Stimulated activated naive CD4-positive, alpha-beta T cell treated with Interleukin-2 at 50 U/mL for 16 hours (primary cell): ENCODE results near the gene NECTIN4.
"Not testable (repeated sequence)": the region's sequence is repeated elsewhere in the genome, so short reads cannot be mapped to it uniquely, and the experiment has no call there.

ENCODE experiments used
- DNase-seq: peaks from one replicate; lab custom pipeline; 2025; lab: John Stamatoyannopoulos, UW

The NECTIN4 gene

GRCh38 chr1:161089251-161089924 lies at the start of gene NECTIN4:
NECTIN4 (minus strand) TSS chr1:161089558; CDS start chr1:161089296, 262 bp downstream.
- no peak for DNase-seq

- DNase-seq, result no peak
Measured at GRCh38 chr1:161138431-161138830, 49.1 kb upstream of the NECTIN4 start.

- DNase-seq, result no peak
Measured at GRCh38 chr1:161137881-161138280, 48.5 kb upstream of the NECTIN4 start.

- no peak for DNase-seq
Measured at GRCh38 chr1:161133220-161133740, 43.9 kb upstream of the NECTIN4 start.

GRCh38 chr1:161132410-161133219 lies 43.3 kb upstream of the NECTIN4 start, which contains the start of gene DEDD:
DEDD (minus strand) TSS chr1:161132667; CDS start chr1:161124462, 8,205 bp downstream.
- peak; percentile 92 for DNase-seq

DNA sequence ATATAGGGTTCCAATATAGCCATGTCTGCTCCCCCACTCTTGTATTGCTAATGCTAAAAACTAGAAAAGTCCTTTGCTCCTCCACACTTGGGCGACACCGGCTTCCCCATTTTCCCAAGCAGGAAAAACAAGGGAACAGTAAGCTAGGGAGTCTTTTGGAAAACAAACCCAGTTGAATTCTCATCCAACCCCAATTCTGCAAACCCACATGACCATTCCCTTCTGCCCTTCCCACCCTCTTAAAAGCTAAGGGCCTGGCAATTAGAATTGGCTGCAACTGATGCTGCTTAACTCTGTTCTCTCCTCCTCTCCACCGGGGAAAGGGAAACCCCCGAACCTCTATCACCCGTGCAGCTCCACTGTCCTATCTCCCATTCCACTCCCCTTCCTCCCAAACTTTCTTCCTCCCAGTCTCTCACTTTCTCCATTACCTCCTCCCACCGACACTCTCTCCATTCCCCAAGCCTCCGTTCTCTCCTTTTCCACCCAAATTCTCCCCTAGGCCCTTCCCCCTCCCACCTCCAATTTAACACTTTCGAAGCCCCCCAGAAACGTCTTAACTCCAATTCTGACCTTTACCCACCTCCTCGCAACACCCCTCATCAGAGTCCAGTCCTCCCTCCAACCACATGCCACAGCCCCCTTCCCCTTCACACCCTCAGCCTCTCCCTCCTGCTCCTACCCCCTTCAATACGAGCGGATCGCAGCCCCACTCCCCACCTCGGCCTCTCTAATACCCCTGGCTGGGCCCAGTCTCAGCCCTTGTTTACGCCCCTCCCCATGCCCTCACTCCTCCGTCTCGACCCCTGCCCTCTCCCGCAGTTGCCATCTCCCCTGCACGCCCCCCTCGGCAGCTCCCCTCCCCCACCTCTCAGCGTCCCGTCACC lies 42.4 kb upstream of the NECTIN4 start:
- DNase-seq, result no peak

GRCh38 chr1:161130266-161130665 lies 40.9 kb upstream of the NECTIN4 start:
- DNase-seq, result no peak

GRCh38 chr1:161128591-161129420 lies 39.4 kb upstream of the NECTIN4 start:
- DNase-seq, result no peak

- DNase-seq, result no peak
Measured at GRCh38 chr1:161127649-161128048, 38.3 kb upstream of the NECTIN4 start.

DNA sequence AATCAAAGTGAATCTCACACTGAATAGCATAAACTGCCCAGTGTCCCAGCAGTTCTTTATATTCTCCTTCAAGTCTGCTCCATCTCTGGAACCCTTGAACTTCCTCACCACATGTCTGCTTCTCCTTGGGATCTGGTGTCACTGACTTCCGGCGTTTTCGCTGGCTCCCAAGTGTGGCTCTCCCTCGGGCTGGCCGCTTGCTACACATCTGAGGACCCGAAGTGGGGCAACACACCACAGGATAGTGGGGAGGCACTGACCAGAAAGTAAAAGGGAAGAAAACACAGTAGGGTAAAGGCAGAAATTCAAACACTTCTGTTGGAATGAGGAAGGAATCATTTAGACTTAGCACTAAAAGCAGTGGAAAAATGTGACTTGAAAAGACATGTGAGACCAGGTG lies 33.6 kb upstream of the NECTIN4 start:
- DNase-seq, result no peak

- no peak for DNase-seq
Measured at GRCh38 chr1:161121834-161122233, 32.5 kb upstream of the NECTIN4 start.

DNA sequence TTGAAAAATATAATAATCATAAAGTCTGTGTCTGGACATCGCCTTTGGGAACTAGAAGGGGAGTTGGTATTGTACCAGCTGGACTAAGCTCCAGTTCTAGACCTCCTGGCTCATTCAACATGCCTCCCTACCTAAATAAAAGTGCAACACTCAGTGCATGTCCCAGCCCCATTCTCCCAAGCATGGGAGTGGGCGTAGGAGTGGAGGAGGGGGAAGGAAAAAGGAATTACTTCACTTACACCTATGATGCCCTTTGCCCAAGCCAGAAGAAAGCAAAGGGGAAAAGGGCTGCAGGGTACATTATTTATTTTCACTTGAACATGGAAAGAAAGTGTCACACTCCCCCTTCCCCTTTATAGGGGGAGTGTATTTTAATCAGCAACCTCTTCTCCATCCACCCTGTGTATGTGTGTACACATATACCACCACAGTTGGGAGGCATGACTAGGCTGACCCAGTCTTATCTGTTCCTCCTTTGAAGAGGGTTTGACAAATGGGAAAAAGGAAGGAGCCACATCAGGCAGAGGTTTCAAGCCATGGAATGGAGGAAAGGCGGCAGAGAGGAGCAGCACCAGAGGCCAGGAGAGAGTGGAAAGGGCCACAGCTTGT lies 31.8 kb upstream of the NECTIN4 start:
- no peak for DNase-seq

DNA sequence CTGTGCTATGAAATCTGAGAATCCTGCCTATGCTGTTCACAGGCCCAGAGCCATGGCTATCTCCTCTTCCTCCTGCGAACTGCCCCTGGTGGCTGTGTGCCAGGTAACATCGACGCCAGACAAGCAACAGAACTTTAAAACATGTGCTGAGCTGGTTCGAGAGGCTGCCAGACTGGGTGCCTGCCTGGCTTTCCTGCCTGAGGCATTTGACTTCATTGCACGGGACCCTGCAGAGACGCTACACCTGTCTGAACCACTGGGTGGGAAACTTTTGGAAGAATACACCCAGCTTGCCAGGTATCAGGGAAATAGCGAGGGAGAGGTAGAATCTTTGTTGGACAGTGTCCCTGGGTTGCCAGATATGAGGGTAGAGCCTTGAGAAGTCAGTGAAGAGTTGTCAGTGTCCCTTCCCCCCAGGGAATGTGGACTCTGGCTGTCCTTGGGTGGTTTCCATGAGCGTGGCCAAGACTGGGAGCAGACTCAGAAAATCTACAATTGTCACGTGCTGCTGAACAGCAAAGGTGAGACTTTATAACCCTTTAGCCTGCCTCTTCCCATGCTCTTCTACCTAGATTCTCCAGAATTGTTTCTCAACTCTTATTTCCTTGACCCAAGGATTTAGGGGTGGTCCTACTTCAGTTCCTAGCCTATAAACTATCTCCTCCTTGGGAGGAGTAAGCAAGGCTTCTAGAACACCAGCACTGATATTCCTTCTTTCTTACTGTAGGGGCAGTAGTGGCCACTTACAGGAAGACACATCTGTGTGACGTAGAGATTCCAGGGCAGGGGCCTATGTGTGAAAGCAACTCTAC lies 29.9 kb upstream of the NECTIN4 start:
- peak; percentile 76 for DNase-seq

DNA sequence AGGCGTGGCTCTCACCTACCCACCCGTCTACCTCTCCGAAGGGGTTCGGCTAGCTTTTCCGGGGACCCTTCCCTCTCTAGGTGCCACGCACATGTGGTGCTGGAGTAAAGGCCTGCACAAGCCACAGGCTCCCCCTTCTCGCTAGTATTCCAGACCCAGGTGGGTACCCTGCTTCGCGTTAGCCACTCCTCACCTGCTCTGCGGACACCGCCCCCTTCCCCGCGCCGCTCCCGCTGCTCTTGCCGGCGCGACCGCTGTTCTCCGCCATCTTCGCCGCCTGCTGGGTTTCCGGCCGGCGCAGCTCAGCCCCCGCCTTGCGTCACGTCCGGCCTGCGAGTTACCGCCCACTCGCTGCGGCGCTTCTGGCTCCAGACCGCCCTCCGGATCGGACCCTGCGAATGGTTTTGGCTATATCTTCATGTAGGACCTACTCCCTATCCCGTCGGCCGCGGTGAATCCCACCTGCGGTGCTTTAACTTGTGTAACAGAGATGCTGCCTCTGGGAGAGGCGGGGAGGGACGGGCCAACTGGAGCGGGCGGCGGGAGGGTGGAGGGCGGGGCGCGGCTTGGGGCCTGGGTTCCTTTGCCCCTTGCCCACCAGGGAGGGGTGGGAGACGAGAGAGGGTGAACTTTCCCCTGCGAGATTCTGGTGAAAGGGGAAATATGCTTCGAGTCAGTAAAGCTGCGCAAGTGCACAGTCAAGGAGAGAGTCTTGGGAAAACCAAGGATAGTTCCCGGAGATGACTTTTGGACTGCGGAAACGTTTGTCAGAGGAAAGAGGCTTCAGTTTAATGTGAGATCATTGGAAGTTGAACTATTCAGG lies 28.6 kb upstream of the NECTIN4 start, which contains the start of the genes NIT1 and PFDN2:
Gene NIT1 (plus strand): TSS at position 347 of the 823 bp plus-strand sequence. CDS start 72 bp downstream, at position 419.
Gene PFDN2 (minus strand): TSS at position 279 of the 823 bp plus-strand sequence. CDS start 11 bp downstream, at position 268.
- peak; percentile 85 for DNase-seq

- DNase-seq, result not testable (repeated sequence)
Measured at GRCh38 chr1:161115961-161116360, 26.6 kb upstream of the NECTIN4 start.

DNA sequence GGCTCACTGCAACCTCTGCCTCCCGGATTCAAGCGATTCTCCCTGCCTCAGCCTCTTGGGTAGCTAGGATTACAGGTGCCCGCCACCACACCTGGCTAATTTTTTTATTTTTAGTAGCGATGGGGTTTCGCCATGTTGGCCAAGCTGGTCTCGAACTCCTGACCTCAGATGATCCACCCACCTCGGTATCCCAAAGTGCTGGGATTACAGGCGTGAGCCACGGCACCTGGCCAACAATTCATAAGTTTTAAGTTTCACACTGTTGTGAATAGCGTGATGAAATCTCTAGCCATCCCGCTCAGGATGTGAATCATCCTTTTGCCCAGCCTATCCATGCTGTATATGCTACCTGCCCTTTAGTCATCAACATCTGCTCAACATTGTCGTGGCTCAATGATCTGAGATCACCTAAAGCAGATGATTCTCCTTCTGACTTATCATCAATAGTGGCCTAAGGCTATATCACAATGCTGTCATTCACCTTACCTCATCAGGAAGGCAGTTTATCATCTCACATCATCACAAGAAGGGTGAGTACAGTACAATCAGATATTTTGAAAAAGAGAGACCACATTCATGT lies 25.9 kb upstream of the NECTIN4 start:
- DNase-seq, result peak; percentile 16

- DNase-seq, result no peak
Measured at GRCh38 chr1:161114556-161114955, 25.2 kb upstream of the NECTIN4 start.

- DNase-seq, result no peak
Measured at GRCh38 chr1:161113915-161114314, 24.6 kb upstream of the NECTIN4 start.
